Activated T-cell treated with anti-CD3 and anti-CD28 coated beads for 1 hour (primary cell): ENCODE results near the gene MECP2.
"Not testable (repeated sequence)": the region's sequence is repeated elsewhere in the genome, so short reads cannot be mapped to it uniquely, and the experiment has no call there.

Experiments used
- DNase-seq: peaks from one replicate; pipeline ENCODE4 v3.0.0-alpha.2; 2020; ENCODE audit warnings: low read depth

The MECP2 gene

GRCh38 chrX:154097589-154098541 lies at the start of gene MECP2:
Gene MECP2 (minus strand): TSS chrX:154097717.
- DNase-seq, result peak; percentile 74

- DNase-seq, result not testable (repeated sequence)
Measured at GRCh38 chrX:154144010-154144409, 46.5 kb upstream of the MECP2 start, which contains the start of gene OPN1LW. Gene OPN1LW (plus strand): TSS chrX:154144243. CDS start chrX:154144284, 41 bp downstream.

- no peak for DNase-seq
Measured at GRCh38 chrX:154142950-154143745, 45.6 kb upstream of the MECP2 start.

- DNase-seq, result no peak
Measured at GRCh38 chrX:154142386-154142785, 44.9 kb upstream of the MECP2 start.

- no peak for DNase-seq
Measured at GRCh38 chrX:154140742-154141141, 43.2 kb upstream of the MECP2 start.

GRCh38 chrX:154140206-154140605 lies 42.7 kb upstream of the MECP2 start:
- no peak for DNase-seq

- DNase-seq, result no peak
Measured at GRCh38 chrX:154138857-154139256, 41.3 kb upstream of the MECP2 start.

GRCh38 chrX:154136627-154137161 lies 39.2 kb upstream of the MECP2 start:
- peak; percentile 54 for DNase-seq

GRCh38 chrX:154135458-154136229 lies 38.1 kb upstream of the MECP2 start:
- DNase-seq, result no peak

- no peak for DNase-seq
Measured at GRCh38 chrX:154132366-154132765, 34.8 kb upstream of the MECP2 start.

- no peak for DNase-seq
Measured at GRCh38 chrX:154131955-154132354, 34.4 kb upstream of the MECP2 start.

- DNase-seq, result no peak
Measured at GRCh38 chrX:154126101-154126500, 28.6 kb upstream of the MECP2 start.

GRCh38 chrX:154125391-154126040 lies 28.0 kb upstream of the MECP2 start:
- DNase-seq, result no peak

GRCh38 chrX:154123241-154124219 lies 26.0 kb upstream of the MECP2 start:
- peak; percentile 7 for DNase-seq

- no peak for DNase-seq
Measured at GRCh38 chrX:154121961-154122360, 24.4 kb upstream of the MECP2 start.

GRCh38 chrX:154121207-154121606 lies 23.7 kb upstream of the MECP2 start:
- DNase-seq, result no peak

- DNase-seq, result no peak
Measured at GRCh38 chrX:154120567-154120966, 23.1 kb upstream of the MECP2 start.

GRCh38 chrX:154117566-154117965 lies 20.0 kb upstream of the MECP2 start:
- no peak for DNase-seq

GRCh38 chrX:154116426-154117211 lies 19.1 kb upstream of the MECP2 start:
- DNase-seq, result no peak
